ENCODE data around the gene DNAJB5. TPM values are rescaled to one million over a fixed set of nuclear protein-coding genes. Genes with fewer than 3 reads are reported as not detected.
"Not testable (repeated sequence)": the region's sequence is repeated elsewhere in the genome, so short reads cannot be mapped to it uniquely, and the experiment has no call there.

Gene DNAJB5
- total RNA-seq (2014; rRNA removed; shearing (Covaris generic)) = 14.8 and 19.7 TPM in 2 replicates

GRCh38 chr9:34989003-34989945 is at the start of gene DNAJB5:
DNAJB5 (plus strand) TSS chr9:34989745; CDS start chr9:34990631, 886 bp downstream.
- peak; percentile 99 for DNase-seq (ENCODE audit: low read depth)

- not testable (repeated sequence) for DNase-seq (ENCODE audit: low read depth)
These were observed 49.6 kb upstream of the DNAJB5 start for GRCh38 chr9:34939989-34940388.

- DNase-seq (ENCODE audit: low read depth) = no peak
These were observed 41.1 kb upstream of the DNAJB5 start for GRCh38 chr9:34948451-34948850.

GRCh38 chr9:34954225-34954624 is 35.3 kb upstream of the DNAJB5 start:
- DNase-seq (ENCODE audit: low read depth) = no peak

GRCh38 chr9:34956066-34956465 is 33.5 kb upstream of the DNAJB5 start:
- DNase-seq (ENCODE audit: low read depth) = not testable (repeated sequence)

- no peak for DNase-seq (ENCODE audit: low read depth)
These were observed 32.9 kb upstream of the DNAJB5 start for GRCh38 chr9:34956648-34957047.

GRCh38 chr9:34957492-34958410 is 31.8 kb upstream of the DNAJB5 start, which contains the start of gene PHF24:
PHF24 (plus strand) TSS chr9:34958285; CDS start chr9:34971299, 13,014 bp downstream.
- DNase-seq (ENCODE audit: low read depth) = peak; percentile 7

GRCh38 chr9:34958411-34958982 is 31.0 kb upstream of the DNAJB5 start:
- no peak for DNase-seq (ENCODE audit: low read depth)

GRCh38 chr9:34959461-34959860 is 30.1 kb upstream of the DNAJB5 start:
- no peak for DNase-seq (ENCODE audit: low read depth)

- peak; percentile 48 for DNase-seq (ENCODE audit: low read depth)
These were observed 27.7 kb upstream of the DNAJB5 start for GRCh38 chr9:34961574-34962490.

- no peak for DNase-seq (ENCODE audit: low read depth)
These were observed 27.0 kb upstream of the DNAJB5 start for GRCh38 chr9:34962546-34962945.

GRCh38 chr9:34963552-34963951 is 26.0 kb upstream of the DNAJB5 start:
- DNase-seq (ENCODE audit: low read depth) = no peak

GRCh38 chr9:34964458-34964857 is 25.1 kb upstream of the DNAJB5 start:
- no peak for DNase-seq (ENCODE audit: low read depth)

- no peak for DNase-seq (ENCODE audit: low read depth)
These were observed 18.3 kb upstream of the DNAJB5 start for GRCh38 chr9:34971146-34971811.

- no peak for DNase-seq (ENCODE audit: low read depth)
These were observed 14.9 kb upstream of the DNAJB5 start for GRCh38 chr9:34974664-34975063.

- no peak for DNase-seq (ENCODE audit: low read depth)
These were observed 13.1 kb upstream of the DNAJB5 start for GRCh38 chr9:34976441-34976840.

GRCh38 chr9:34976992-34977391 is 12.6 kb upstream of the DNAJB5 start:
- DNase-seq (ENCODE audit: low read depth) = no peak

- no peak for DNase-seq (ENCODE audit: low read depth)
These were observed 9.3 kb upstream of the DNAJB5 start for GRCh38 chr9:34980181-34980761.

GRCh38 chr9:34982361-34982760 is 7.2 kb upstream of the DNAJB5 start:
- no peak for DNase-seq (ENCODE audit: low read depth)

- no peak for DNase-seq (ENCODE audit: low read depth)
These were observed 6.3 kb upstream of the DNAJB5 start for GRCh38 chr9:34983209-34983608.
